ENCODE data around the gene SPAG5.

The SPAG5 gene

GRCh38 chr17:28580959-28581358 lies 17.9 kb downstream of the SPAG5 start:
- Histone ChIP-seq H4K20me1 (ENCODE audit: insufficient read depth, low read length) (no peaks in the 10 kb centered on the region), H3K27ac (ENCODE audit: low read length) (no peak overlapping the region), H3K9me2 (replicated peaks; ENCODE audit: insufficient read depth, low read length) (no peaks in the 10 kb centered on the region), H3K79me2 (ENCODE audit: low read length) (no peaks in the 10 kb centered on the region), H2AFZ (ENCODE audit: low read length) (no peak overlapping the region), H3K9ac (ENCODE audit: low read length) (no peak overlapping the region), H3K9me3 (replicated peaks; ENCODE audit: insufficient read depth, low read length) (no peaks in the 10 kb centered on the region), H3K4me1 (ENCODE audit: low read length) (no peaks in the 10 kb centered on the region; the same call in 1 of the 2 replicates), H3K4me3 (ENCODE audit: low read length) (no peak overlapping the region), H3K27me3 (replicated peaks; ENCODE audit: insufficient read depth, low read length) (no peaks in the 10 kb centered on the region), H3K4me2 (ENCODE audit: low read depth, low read length) (no peak overlapping the region), H3K36me3 (replicated peaks; ENCODE audit: insufficient read depth, low read length) (peaks cover 5% of the 10 kb centered on the region), H3F3A (ENCODE audit: insufficient read depth, low read length) (0 out of 2 replicates have a peak, but pooled peaks cover 14% of the 10 kb centered on the region)
- DNase-seq, result no peak
- TF ChIP-seq EZH2 (optimal IDR thresholded peaks at IDR 0.05; ENCODE audit: low read depth, low read length) (no peak), CTCF (IDR thresholded peaks at IDR 0.05; ENCODE audit: low read length) (no peak), EZH2phosphoT487 (IDR thresholded peaks at IDR 0.05; ENCODE audit: low read length) (no peak)

GRCh38 chr17:28579526-28579925 lies 19.3 kb downstream of the SPAG5 start:
- Histone ChIP-seq H3K9me3 (replicated peaks; ENCODE audit: insufficient read depth, low read length) (no peaks in the 10 kb centered on the region), H3K36me3 (replicated peaks; ENCODE audit: insufficient read depth, low read length) (no peaks in the 10 kb centered on the region; the same call in 1 of the 2 replicates), H3K9ac (ENCODE audit: low read length) (no peak overlapping the region)

GRCh38 chr17:28578246-28579195 lies 20.3 kb downstream of the SPAG5 start:
- H3K4me2 ChIP-seq (ENCODE audit: low read depth, low read length), result no peak overlapping the region

More at GRCh38 chr17:28579526-28579925, 19.3 kb downstream of the SPAG5 start:
- no peaks in the 10 kb centered on the region for H3K9me2 ChIP-seq (replicated peaks; ENCODE audit: insufficient read depth, low read length)
- no peak overlapping the region for H3K27ac ChIP-seq (ENCODE audit: low read length)
- no peak overlapping the region for H3K4me3 ChIP-seq (ENCODE audit: low read length)
- TF ChIP-seq EZH2 (optimal IDR thresholded peaks at IDR 0.05; ENCODE audit: low read depth, low read length) (no peak), EZH2phosphoT487 (IDR thresholded peaks at IDR 0.05; ENCODE audit: low read length) (no peak), CTCF (IDR thresholded peaks at IDR 0.05; ENCODE audit: low read length) (no peak)
- H3K4me2 ChIP-seq (ENCODE audit: low read depth, low read length), result no peak overlapping the region
- H3F3A ChIP-seq (ENCODE audit: insufficient read depth, low read length), result 0 out of 2 replicates have a peak, but pooled peaks cover 14% of the 10 kb centered on the region
- H4K20me1 ChIP-seq (ENCODE audit: insufficient read depth, low read length), result no peaks in the 10 kb centered on the region
- no peak for DNase-seq
- H3K4me1 ChIP-seq (ENCODE audit: low read length), result no peaks in the 10 kb centered on the region; the same call in 1 of the 2 replicates
- H3K79me2 ChIP-seq (ENCODE audit: low read length), result no peaks in the 10 kb centered on the region
- no peak overlapping the region for H2AFZ ChIP-seq (ENCODE audit: low read length)
- H3K27me3 ChIP-seq (replicated peaks; ENCODE audit: insufficient read depth, low read length), result no peaks in the 10 kb centered on the region

More at GRCh38 chr17:28578246-28579195, 20.3 kb downstream of the SPAG5 start:
- Histone ChIP-seq H3K79me2 (ENCODE audit: low read length) (no peaks in the 10 kb centered on the region), H3K27me3 (replicated peaks; ENCODE audit: insufficient read depth, low read length) (no peaks in the 10 kb centered on the region), H2AFZ (ENCODE audit: low read length) (no peak overlapping the region), H3K9me3 (replicated peaks; ENCODE audit: insufficient read depth, low read length) (no peaks in the 10 kb centered on the region), H3K9ac (ENCODE audit: low read length) (no peak overlapping the region), H3K4me1 (ENCODE audit: low read length) (no peaks in the 10 kb centered on the region; the same call in 1 of the 2 replicates), H3K9me2 (replicated peaks; ENCODE audit: insufficient read depth, low read length) (no peaks in the 10 kb centered on the region), H3K4me3 (ENCODE audit: low read length) (no peak overlapping the region), H3F3A (ENCODE audit: insufficient read depth, low read length) (0 out of 2 replicates have a peak, but pooled peaks cover 14% of the 10 kb centered on the region), H4K20me1 (ENCODE audit: insufficient read depth, low read length) (no peaks in the 10 kb centered on the region), H3K36me3 (replicated peaks; ENCODE audit: insufficient read depth, low read length) (no peaks in the 10 kb centered on the region; the same call in 1 of the 2 replicates), H3K27ac (ENCODE audit: low read length) (no peak overlapping the region)
- no peak for DNase-seq
- no peak for TF ChIP-seq EZH2phosphoT487 (IDR thresholded peaks at IDR 0.05; ENCODE audit: low read length)
- no peak for TF ChIP-seq EZH2 (optimal IDR thresholded peaks at IDR 0.05; ENCODE audit: low read depth, low read length)
- no peak for TF ChIP-seq CTCF (IDR thresholded peaks at IDR 0.05; ENCODE audit: low read length)
